Loucy (cell line): ENCODE results near the gene ARHGDIA.

Experiments used
- CTCF ChIP-seq: fragments of 200-600 bp; sonication (generic); conservative IDR thresholded peaks from 2 replicates; pipeline ENCODE4 v1.5.1; 2014; ENCODE audit warnings: mild to moderate bottlenecking, antibody characterized with exemption, low read length
- EZH2phosphoT487 ChIP-seq: fragments of 200-600 bp; IDR thresholded peaks from 2 replicates; pipeline ENCODE4 v1.6.1; 2018; ENCODE audit warnings: antibody characterized with exemption, mild to moderate bottlenecking, moderate library complexity, borderline replicate concordance

DNA sequence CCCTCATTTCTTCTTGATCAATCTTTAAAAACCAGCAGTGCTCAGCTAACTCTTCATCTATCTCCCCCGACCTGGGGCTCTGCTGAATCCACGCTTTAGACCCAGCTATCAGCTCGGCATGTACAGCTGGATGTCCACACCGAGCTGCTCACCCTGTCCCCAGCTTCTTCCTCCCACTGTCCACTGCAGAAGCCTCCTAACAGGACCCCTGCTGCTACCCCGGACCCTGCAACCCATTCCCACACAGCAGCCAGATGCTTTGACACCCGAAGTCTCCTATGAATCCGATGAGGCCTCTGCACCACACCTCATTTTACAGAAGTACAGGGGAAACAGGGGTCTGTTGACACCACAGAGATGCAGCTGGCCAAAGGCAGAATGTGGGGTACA is 53.4 kb downstream of the ARHGDIA start:
- TF ChIP-seq CTCF (no peak), EZH2phosphoT487 (no peak)
